Spinal cord (tissue), 10 donors: ENCODE measurements around the gene DTD2. TPM values are rescaled to one million over a fixed set of nuclear protein-coding genes. Genes with fewer than 3 reads are reported as not detected.
A peak's percentile ranks its signal among the peaks of the same experiment; 100 is the strongest.
"Not testable (repeated sequence)": the region's sequence is repeated elsewhere in the genome, so short reads cannot be mapped to it uniquely, and the experiment has no call there.

Experiments used
- DNase-seq, 6 donors: peaks; one replicate each; pipeline versions ENCODE4 v3.0.0 to v3.0.0-alpha.2; 2013 to 2015; ENCODE audit warnings: low spot score in 6 of 6, low read depth in 4 of 6
- H3K27ac ChIP-seq: one replicate; pipeline ENCODE4 v1.5.1; 2013; ENCODE audit warnings: low read depth, low read length, control low read depth
- H3K27me3 ChIP-seq: one replicate; pipeline ENCODE4 v1.6.1; 2013; ENCODE audit warnings: low read length; ENCODE audit not compliant: control insufficient read depth, insufficient read depth
- H3K36me3 ChIP-seq: one replicate; pipeline ENCODE4 v1.6.1; 2013; ENCODE audit warnings: low read length; ENCODE audit not compliant: control insufficient read depth, insufficient read depth
- H3K4me1 ChIP-seq: one replicate; pipeline ENCODE4 v1.6.1; 2013; ENCODE audit warnings: low read length; ENCODE audit not compliant: control insufficient read depth, insufficient read depth
- H3K4me3 ChIP-seq: one replicate; pipeline ENCODE4 v1.5.1; 2013; ENCODE audit warnings: low read depth, low read length, control low read depth
- H3K9me3 ChIP-seq: one replicate; pipeline ENCODE4 v1.6.1; 2013; ENCODE audit warnings: low read length; ENCODE audit not compliant: control insufficient read depth, insufficient read depth
- WGBS: methylation state at CpG from one replicate; pipeline ENCODE4 v1.1.5; 2013; ENCODE audit warnings: missing lambda C conversion rate; ENCODE audit not compliant: insufficient coverage; 5-methylcytosine and 5-hydroxymethylcytosine counted together
- polyA plus RNA-seq, 2 donors: library from polyadenylated mRNA; unstranded; fragments of 120-200 nt; gene quantifications; one replicate each; pipeline ENCODE4 v1.2.1, GENCODE V29; 2013; ENCODE audit not compliant: insufficient read length in 2 of 2
- total RNA-seq, 2 donors: library from RNA; depleted of rRNA in 1 of 2; stranded (reverse); fragments of 120-200 nt in 1 of 2; fragments of >200 nt in 1 of 2; gene quantifications; one replicate each; pipeline versions ENCODE4 v1.2.3 to v1.2.4, GENCODE V29; 2013 to 2014
- donor health status: healthy.

Gene DTD2
- total and polyA plus RNA-seq, 4 donors: 26.0 to 62.5 (median 33.3) TPM

DNA sequence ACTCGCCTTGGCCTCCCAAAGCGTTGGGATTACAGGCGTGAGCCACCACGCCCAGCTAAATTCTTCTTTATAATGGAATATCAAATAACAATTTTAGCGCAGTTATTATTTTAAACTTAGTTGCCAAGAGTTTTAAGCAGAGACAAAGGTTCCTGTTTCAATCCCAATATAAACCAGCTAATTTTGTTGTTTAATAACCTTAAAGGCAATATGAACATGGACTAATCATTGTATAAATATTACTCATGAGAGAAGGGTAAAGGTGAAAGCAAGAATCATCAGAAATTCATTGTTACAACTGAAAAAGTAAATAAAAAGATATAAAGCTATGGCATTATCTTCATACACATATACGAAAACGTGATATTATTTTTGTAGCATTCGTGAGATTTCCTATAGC lies 8.2 kb downstream of the DTD2 start:
- H3K9me3 ChIP-seq: no peaks in the 10 kb centered on the region
- no CpG with 5 or more reads among the region's 8 CpGs for WGBS

DNA sequence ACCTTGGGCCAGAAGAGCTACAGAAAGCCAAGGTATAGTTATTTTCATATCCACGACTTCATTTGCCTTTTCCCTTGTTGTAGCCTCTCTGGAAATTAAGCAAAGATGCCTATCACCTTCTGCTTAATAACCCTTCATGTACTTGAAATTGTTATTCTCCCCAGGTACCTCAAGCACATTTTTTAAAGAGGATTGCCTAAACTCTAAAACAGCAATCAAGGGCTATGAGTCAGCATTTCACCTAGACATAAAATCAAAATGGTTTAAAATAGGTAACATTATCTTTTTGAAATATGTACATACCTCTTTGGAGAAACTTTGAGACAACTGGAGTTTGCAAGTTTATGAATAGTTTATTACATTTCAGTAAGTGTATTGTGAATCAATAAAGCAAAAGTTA lies 11.6 kb downstream of the DTD2 start:
- H3K4me3 ChIP-seq: no peak overlapping the region
- DNase-seq: no peak
- no peaks in the 10 kb centered on the region for H3K4me1 ChIP-seq
- H3K27ac ChIP-seq: no peak overlapping the region
- H3K36me3 ChIP-seq: peaks cover 2% of the 10 kb centered on the region
- WGBS: 100% methylated on average over 1 of the region's 1 CpG
- no peaks in the 10 kb centered on the region for H3K9me3 ChIP-seq
- H3K27me3 ChIP-seq: no peaks in the 10 kb centered on the region

More for the DNA sequence above, 8.2 kb downstream of the DTD2 start:
- H3K27ac ChIP-seq: no peak overlapping the region
- no peak overlapping the region for H3K4me3 ChIP-seq
- H3K4me1 ChIP-seq: no peaks in the 10 kb centered on the region
- no peak for DNase-seq
- peaks cover 5% of the 10 kb centered on the region for H3K36me3 ChIP-seq
- no peaks in the 10 kb centered on the region for H3K27me3 ChIP-seq

DNA sequence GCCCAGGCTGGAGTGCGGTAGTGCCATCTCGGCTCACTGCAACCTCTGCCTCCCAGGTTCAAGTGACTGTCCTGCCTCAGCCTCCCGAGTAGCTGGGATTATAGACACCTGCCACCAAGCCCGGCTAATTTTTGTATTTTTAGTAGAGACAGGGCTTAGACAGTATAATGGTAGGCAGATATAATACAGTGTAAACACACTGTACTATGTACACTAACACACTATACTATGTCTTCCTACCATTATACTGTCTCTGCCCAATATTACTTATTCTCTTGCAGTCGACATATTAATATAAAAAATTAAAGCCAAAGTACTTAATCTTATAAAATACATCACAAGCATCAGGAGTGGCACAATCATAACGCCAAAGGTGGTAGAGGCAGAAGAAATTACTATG lies 15.0 kb downstream of the DTD2 start:
- Histone ChIP-seq H3K27me3 (no peaks in the 10 kb centered on the region), H3K9me3 (no peaks in the 10 kb centered on the region), H3K36me3 (peaks cover 2% of the 10 kb centered on the region), H3K4me1 (no peaks in the 10 kb centered on the region), H3K4me3 (no peak overlapping the region), H3K27ac (no peak overlapping the region)
- 100% methylated on average over 1 of the region's 6 CpGs for WGBS
- no peak for DNase-seq

DNA sequence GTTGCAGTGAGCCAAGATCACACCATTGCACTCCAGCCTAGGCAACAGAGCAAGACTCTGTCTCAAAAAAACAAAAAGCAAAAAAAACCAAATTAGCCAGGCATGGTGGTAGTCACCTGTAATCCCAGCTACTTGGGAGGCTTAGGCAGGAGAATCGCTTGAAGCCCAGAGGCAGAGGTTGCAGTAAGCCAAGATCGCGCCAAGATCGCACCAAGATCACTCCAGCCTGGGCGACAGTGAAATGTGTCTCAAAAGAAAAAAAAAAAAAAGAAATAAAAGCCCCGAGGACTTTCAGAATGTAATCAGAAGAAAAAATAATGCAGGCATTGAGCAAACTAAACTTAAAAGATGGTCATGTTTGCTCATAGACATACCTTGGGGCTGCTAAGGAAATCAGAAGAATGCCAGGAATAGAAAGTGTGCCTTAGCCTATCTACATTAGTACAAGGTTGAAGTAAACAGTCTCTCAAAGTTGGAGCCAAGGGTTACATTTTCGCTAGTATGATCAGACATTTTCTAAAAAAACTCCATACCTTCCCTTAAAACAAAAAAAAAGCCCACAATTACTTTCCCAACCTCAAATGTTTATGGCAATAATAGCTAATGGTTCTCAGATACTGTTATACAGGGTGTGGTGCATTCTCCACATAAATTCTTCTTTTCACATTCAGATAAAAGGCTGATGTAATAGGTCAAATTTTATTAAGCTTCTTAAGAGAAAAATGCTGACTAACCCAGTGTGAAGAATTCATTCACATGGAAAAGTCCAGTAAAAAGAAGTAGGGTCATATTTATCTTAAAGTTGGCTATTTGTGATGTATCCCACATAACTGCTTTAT lies 15.8 kb downstream of the DTD2 start:
- no peak for DNase-seq
- Histone ChIP-seq H3K4me3 (no peak overlapping the region), H3K4me1 (no peaks in the 10 kb centered on the region), H3K27ac (peak overlapping the region; percentile 11), H3K36me3 (no peaks in the 10 kb centered on the region), H3K9me3 (no peaks in the 10 kb centered on the region), H3K27me3 (no peaks in the 10 kb centered on the region)
- 100% methylated on average over 1 of the region's 7 CpGs for WGBS

DNA sequence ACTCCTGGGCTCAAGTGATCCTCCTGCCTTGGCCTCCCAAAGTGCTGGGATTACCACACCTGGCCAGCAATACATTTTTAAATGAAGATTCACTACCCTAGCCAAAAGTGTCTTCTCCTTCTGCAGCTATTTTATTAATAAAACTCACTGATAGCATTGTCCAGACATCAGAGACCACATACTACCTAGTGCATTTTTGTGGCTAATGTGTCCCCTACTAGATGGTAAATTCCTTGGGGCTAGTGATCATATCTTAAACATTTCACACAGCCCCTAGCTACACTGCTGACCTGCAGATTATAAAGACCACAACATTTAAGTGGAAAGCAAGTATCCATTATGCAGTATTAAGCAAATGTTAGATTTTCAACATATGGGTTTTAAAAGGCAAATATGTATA lies 17.0 kb downstream of the DTD2 start:
- DNase-seq: no peak
- Histone ChIP-seq H3K36me3 (no peaks in the 10 kb centered on the region), H3K4me3 (no peak overlapping the region), H3K27me3 (no peaks in the 10 kb centered on the region), H3K27ac (peak overlapping the region; percentile 57), H3K9me3 (no peaks in the 10 kb centered on the region), H3K4me1 (no peaks in the 10 kb centered on the region)

DNA sequence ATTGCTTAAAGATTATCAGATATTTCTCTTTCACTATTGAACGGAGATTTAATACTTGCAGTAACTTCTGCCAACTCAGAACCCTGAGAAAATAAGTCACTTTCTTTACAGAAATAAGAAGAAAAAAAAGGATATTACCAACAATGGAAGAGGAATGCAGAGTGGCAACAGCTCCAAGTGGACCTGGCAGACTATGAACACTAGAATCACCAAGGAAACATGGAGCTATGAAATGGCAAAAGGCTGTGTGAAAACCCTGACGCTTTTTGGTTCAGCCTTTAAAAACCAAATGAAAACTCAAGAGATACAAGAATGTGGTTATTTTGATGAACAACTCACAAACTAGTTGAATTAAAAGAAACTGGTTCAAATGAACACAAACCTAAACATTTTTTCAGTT lies 17.7 kb downstream of the DTD2 start:
- no peaks in the 10 kb centered on the region for H3K4me1 ChIP-seq
- no peaks in the 10 kb centered on the region for H3K27me3 ChIP-seq
- H3K27ac ChIP-seq: peak overlapping the region; percentile 57
- peak in 4 of 6 donors; percentile 23 to 74 (median 51) for DNase-seq
- H3K36me3 ChIP-seq: no peaks in the 10 kb centered on the region
- WGBS: no CpG with 5 or more reads among the region's 2 CpGs
- no peak overlapping the region for H3K4me3 ChIP-seq
- no peaks in the 10 kb centered on the region for H3K9me3 ChIP-seq

DNA sequence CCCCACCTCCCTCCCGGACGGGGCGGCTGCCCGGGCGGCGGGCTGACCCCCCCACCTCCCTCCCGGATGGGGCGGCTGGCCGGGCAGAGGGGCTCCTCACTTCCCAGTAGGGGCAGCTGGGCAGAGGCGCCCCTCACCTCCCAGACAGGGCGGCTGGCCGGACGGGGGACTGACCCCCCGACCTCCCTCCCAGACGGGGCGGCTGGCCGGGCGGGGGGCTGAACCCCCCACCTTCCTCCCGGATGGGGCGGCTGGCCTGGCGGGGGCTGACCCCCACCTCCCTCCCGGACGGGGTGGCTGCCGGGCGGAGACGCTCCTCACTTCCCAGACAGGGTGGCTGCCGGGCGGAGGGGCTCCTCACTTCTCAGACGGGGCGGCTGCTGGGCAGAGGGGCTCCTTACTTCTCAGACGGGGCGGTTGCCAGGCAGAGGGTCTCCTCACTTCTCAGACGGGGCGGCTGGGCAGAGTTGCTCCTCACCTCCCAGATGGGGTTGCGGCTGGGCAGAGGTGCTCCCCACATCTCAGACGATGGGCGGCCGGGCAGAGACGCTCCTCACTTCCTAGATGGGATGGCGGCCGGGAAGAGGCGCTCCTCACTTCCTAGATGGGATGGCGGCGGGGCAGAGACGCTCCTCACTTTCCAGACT lies 20.1 kb downstream of the DTD2 start:
- DNase-seq, H3K36me3 ChIP-seq, H3K9me3 ChIP-seq, H3K4me1 ChIP-seq, H3K4me3 ChIP-seq, H3K27ac ChIP-seq, H3K27me3 ChIP-seq: not testable (repeated sequence)
- WGBS: 86% methylated on average over 8 of the region's 45 CpGs

DNA sequence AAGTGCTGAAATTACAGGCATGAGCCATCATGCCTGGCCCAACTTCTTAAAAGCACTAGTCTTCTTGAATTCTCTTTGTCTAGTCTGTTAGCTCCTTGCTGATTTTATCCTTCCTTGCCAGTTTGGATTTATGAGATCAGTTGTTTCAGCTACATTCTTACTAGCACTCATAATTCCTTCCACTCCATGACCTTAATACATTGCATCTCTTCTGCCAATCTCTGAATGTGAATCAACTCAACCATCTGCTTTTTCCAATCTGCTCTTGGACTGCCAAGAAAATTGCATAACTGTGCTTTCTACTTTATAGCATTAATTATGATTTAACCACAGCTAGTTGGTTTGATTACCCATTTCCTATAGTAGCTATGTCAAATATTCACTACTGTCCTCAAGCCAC lies 22.0 kb downstream of the DTD2 start:
- no peaks in the 10 kb centered on the region for H3K27me3 ChIP-seq
- H3K4me1 ChIP-seq: no peaks in the 10 kb centered on the region
- H3K4me3 ChIP-seq: no peak overlapping the region
- H3K36me3 ChIP-seq: no peaks in the 10 kb centered on the region
- H3K9me3 ChIP-seq: peaks cover 4% of the 10 kb centered on the region
- peak in 1 of 6 donors; percentile 41 for DNase-seq
- H3K27ac ChIP-seq: no peak overlapping the region

DNA sequence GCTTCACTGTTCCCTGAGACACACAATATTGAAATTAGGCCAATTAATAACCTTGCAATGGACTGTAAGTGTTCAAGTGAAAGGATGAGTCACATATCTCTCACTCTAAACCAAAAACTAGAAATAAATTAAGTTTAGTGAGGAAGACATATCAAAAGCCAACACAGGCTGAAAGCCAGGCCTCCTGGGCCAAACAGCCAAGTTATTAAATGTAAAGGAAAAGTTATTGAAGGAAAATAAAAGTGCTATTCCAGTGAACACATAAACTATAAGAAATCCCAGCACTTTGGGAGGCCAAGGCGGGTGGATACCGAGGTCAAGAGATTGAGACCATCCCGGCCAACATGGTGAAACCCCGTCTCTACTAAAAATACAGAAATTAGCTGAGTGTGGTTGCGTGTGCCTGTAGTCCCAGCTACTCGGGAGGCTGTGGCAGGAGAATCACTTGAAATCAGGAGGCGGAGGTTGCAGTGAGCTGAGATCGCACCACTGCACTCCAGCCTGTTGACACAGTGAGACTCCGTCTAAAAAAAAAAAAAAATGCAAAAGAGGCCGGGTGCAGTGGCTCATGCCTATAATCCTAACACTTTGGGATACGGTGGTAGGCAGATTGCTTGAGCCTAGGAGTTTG lies 26.6 kb downstream of the DTD2 start:
- no peak overlapping the region for H3K4me3 ChIP-seq
- H3K27me3 ChIP-seq: no peaks in the 10 kb centered on the region
- H3K36me3 ChIP-seq: no peaks in the 10 kb centered on the region
- WGBS: 96% methylated on average over 3 of the region's 11 CpGs
- H3K9me3 ChIP-seq: peaks cover 4% of the 10 kb centered on the region
- DNase-seq: no peak
- no peaks in the 10 kb centered on the region for H3K4me1 ChIP-seq
- H3K27ac ChIP-seq: no peak overlapping the region

DNA sequence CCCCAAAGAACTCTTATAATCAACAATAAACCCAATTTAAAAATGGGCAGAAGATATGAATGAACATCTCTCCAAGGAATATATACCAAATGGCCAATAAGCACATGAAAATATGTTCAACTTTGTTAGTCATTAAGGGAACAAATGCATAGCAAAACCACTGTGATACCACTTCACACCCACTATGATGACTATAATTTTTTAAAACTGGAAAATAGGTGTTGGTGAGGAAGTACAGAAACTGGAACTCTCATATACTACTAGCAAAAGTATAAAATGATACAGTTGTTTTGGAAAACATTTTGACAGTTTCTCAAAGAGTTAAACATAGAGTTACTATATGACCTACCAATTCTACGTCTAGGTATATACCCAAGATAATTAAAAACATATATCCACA lies 27.5 kb downstream of the DTD2 start:
- no peaks in the 10 kb centered on the region for H3K36me3 ChIP-seq
- 100% methylated on average over 1 of the region's 1 CpG for WGBS
- no peak overlapping the region for H3K27ac ChIP-seq
- DNase-seq: no peak
- H3K4me1 ChIP-seq: no peaks in the 10 kb centered on the region
- peaks cover 4% of the 10 kb centered on the region for H3K9me3 ChIP-seq
- H3K4me3 ChIP-seq: no peak overlapping the region
- H3K27me3 ChIP-seq: no peaks in the 10 kb centered on the region
